Neuronal stem cell (in vitro differentiated cells): ENCODE results near the gene PRKD1.
A peak's percentile ranks its signal among the peaks of the same experiment; 100 is the strongest.

ENCODE experiments used
- DNase-seq: peaks from one replicate; pipeline ENCODE4 v3.0.0-alpha.2; 2013; ENCODE audit warnings: low spot score
- H2AFZ ChIP-seq: one replicate; pipeline ENCODE4 v1.6.1; 2013; ENCODE audit warnings: mild to moderate bottlenecking, low read length, inconsistent platforms
- H2AK5ac ChIP-seq: 2 replicates; pipeline ENCODE4 v1.6.1; 2013; ENCODE audit warnings: low read depth, mild to moderate bottlenecking, inconsistent platforms, low read length, moderate library complexity, mixed read lengths
- H2BK120ac ChIP-seq: 2 replicates; pipeline ENCODE4 v1.6.1; 2013; ENCODE audit warnings: low read depth, mild to moderate bottlenecking, inconsistent platforms, low read length, moderate library complexity, mixed read lengths
- H2BK12ac ChIP-seq: one replicate; pipeline ENCODE4 v1.6.1; 2013; ENCODE audit warnings: low read length, inconsistent platforms
- H2BK15ac ChIP-seq: 2 replicates; pipeline ENCODE4 v1.6.1; 2013; ENCODE audit warnings: mild to moderate bottlenecking, low read length, inconsistent platforms, mixed read lengths
- H2BK5ac ChIP-seq: one replicate; pipeline ENCODE4 v1.6.1; 2013; ENCODE audit warnings: inconsistent platforms, mild to moderate bottlenecking, low read length, moderate library complexity
- H3K14ac ChIP-seq: one replicate; pipeline ENCODE4 v1.6.1; 2013; ENCODE audit warnings: low read length, inconsistent platforms
- H3K18ac ChIP-seq: 2 replicates; pipeline ENCODE4 v1.6.1; 2013; ENCODE audit warnings: low read length, inconsistent platforms
- H3K23ac ChIP-seq: 2 replicates; pipeline ENCODE4 v1.6.1; 2013; ENCODE audit warnings: low read depth, mild to moderate bottlenecking, mixed read lengths, low read length, inconsistent platforms; ENCODE audit not compliant: poor library complexity
- H3K27ac ChIP-seq: replicated peaks from 3 replicates; pipeline ENCODE4 v1.5.1; 2013; ENCODE audit warnings: low read length, inconsistent platforms
- H3K27me3 ChIP-seq, 3 experiments: 2 replicates each; pipeline ENCODE4 v1.6.1; 2013; ENCODE audit warnings: low read length in 3 of 3, mild to moderate bottlenecking in 2 of 3, inconsistent platforms in 1 of 3, low read depth in 1 of 3, mixed read lengths in 1 of 3, moderate library complexity in 1 of 3; ENCODE audit not compliant: control insufficient read depth in 3 of 3, insufficient read depth in 3 of 3
- H3K36me3 ChIP-seq, 2 donors: replicated peaks in 1 of 2; 2 replicates each; pipeline ENCODE4 v1.6.1; 2013; ENCODE audit warnings: low read length in 2 of 2; ENCODE audit not compliant: control insufficient read depth in 2 of 2, insufficient read depth in 2 of 2
- H3K4ac ChIP-seq: 2 replicates; pipeline ENCODE4 v1.6.1; 2013; ENCODE audit warnings: inconsistent platforms, mild to moderate bottlenecking, low read length, moderate library complexity
- H3K4me1 ChIP-seq, 2 donors: 1 replicate in 1 of 2; 2 replicates in 1 of 2; pipeline ENCODE4 v1.6.1; 2013; ENCODE audit warnings: low read length in 2 of 2, low read depth in 1 of 2; ENCODE audit not compliant: control insufficient read depth in 2 of 2, insufficient read depth in 1 of 2
- H3K4me2 ChIP-seq: one replicate; pipeline ENCODE4 v1.6.1; 2013; ENCODE audit warnings: mild to moderate bottlenecking, low read length, inconsistent platforms; ENCODE audit not compliant: insufficient read depth, poor library complexity, severe bottlenecking
- H3K4me3 ChIP-seq, 2 donors: 2 replicates each; pipeline ENCODE4 v1.5.1; 2013; ENCODE audit warnings: low read length in 2 of 2, mild to moderate bottlenecking in 2 of 2, inconsistent platforms in 1 of 2, moderate library complexity in 1 of 2
- H3K79me1 ChIP-seq: one replicate; pipeline ENCODE4 v1.6.1; 2013; ENCODE audit warnings: low read depth, mild to moderate bottlenecking, inconsistent platforms, low read length, moderate library complexity
- H3K9ac ChIP-seq: one replicate; pipeline ENCODE4 v1.6.1; 2013; ENCODE audit warnings: mild to moderate bottlenecking, low read depth, low read length, inconsistent platforms; ENCODE audit not compliant: poor library complexity
- H3K9me3 ChIP-seq, 2 donors: replicated peaks in 1 of 2; 2 replicates each; pipeline versions ENCODE3 to v1.6.1; 2013; ENCODE audit warnings: low read length in 2 of 2, mild to moderate bottlenecking in 2 of 2, inconsistent platforms in 1 of 2, low read depth in 1 of 2, mixed read lengths in 1 of 2, moderate library complexity in 1 of 2; ENCODE audit not compliant: control insufficient read depth in 2 of 2, insufficient read depth in 1 of 2
- H4K8ac ChIP-seq: one replicate; pipeline ENCODE4 v1.6.1; 2013; ENCODE audit warnings: low read depth, mild to moderate bottlenecking, inconsistent platforms, low read length, moderate library complexity
- H4K91ac ChIP-seq: one replicate; pipeline ENCODE4 v1.6.1; 2013; ENCODE audit warnings: low read length, low read depth, mild to moderate bottlenecking, inconsistent platforms; ENCODE audit not compliant: poor library complexity
- WGBS, 2 donors: extraction: QIAGEN DNeasy Blood & Tissue Kit; methylation state at CpG; one replicate each; pipeline ENCODE4 v1.1.7; 2013; ENCODE audit warnings: missing lambda C conversion rate in 2 of 2, mixed read lengths in 1 of 2; ENCODE audit not compliant: insufficient read length in 2 of 2, insufficient replicate concordance in 1 of 2; ENCODE audit errors: extremely low coverage in 2 of 2; 5-methylcytosine and 5-hydroxymethylcytosine counted together

Gene PRKD1

GRCh38 chr14:29553427-29553826 is 374.2 kb downstream of the PRKD1 start:
- Histone ChIP-seq H2BK5ac (no peak overlapping the region), H2BK12ac (no peak overlapping the region), H3K4ac (no peak overlapping the region), H3K36me3 (no peaks in the 10 kb centered on the region), H3K23ac (no peak overlapping the region), H4K91ac (no peak overlapping the region), H4K8ac (no peak overlapping the region), H3K9ac (no peak overlapping the region), H2BK15ac (no peak overlapping the region), H2AK5ac (no peak overlapping the region), H3K9me3 (no peaks in the 10 kb centered on the region), H3K79me1 (no peaks in the 10 kb centered on the region), H3K4me2 (no peak overlapping the region), H3K14ac (no peak overlapping the region), H3K27ac (no peak overlapping the region), H3K4me3 (no peak overlapping the region), H3K4me1 (no peaks in the 10 kb centered on the region), H2AFZ (no peak overlapping the region), H3K27me3 (no peaks in the 10 kb centered on the region), H3K18ac (no peak overlapping the region), H2BK120ac (no peak overlapping the region)
- no peak for DNase-seq
- WGBS, 2 donors = no CpG with 5 or more reads among the region's 4 CpGs

- Histone ChIP-seq H3K4ac (no peak overlapping the region), H3K27me3 (no peaks in the 10 kb centered on the region), H3K36me3 (no peaks in the 10 kb centered on the region), H2AFZ (no peak overlapping the region), H3K23ac (no peak overlapping the region), H3K14ac (no peak overlapping the region), H3K4me2 (no peak overlapping the region), H3K4me1 (no peaks in the 10 kb centered on the region), H3K9me3 (no peaks in the 10 kb centered on the region), H2BK5ac (no peak overlapping the region), H3K79me1 (no peaks in the 10 kb centered on the region), H3K27ac (no peak overlapping the region), H3K4me3 (no peak overlapping the region), H2AK5ac (no peak overlapping the region), H4K8ac (no peak overlapping the region), H3K9ac (no peak overlapping the region), H2BK12ac (no peak overlapping the region), H2BK15ac (no peak overlapping the region), H3K18ac (no peak overlapping the region), H4K91ac (no peak overlapping the region), H2BK120ac (no peak overlapping the region)
- WGBS, 2 donors = no CpG with 5 or more reads among the region's 2 CpGs
- peak; percentile 47 for DNase-seq
These were observed 378.7 kb downstream of the PRKD1 start for GRCh38 chr14:29548948-29549370.

- Histone ChIP-seq H3K18ac (no peak overlapping the region), H3K36me3 (no peaks in the 10 kb centered on the region), H2BK12ac (no peak overlapping the region), H3K23ac (no peak overlapping the region), H2AFZ (no peak overlapping the region), H4K8ac (no peak overlapping the region), H3K27ac (no peak overlapping the region), H2BK5ac (no peak overlapping the region), H2BK120ac (no peak overlapping the region), H3K14ac (no peak overlapping the region), H3K9ac (no peak overlapping the region), H3K9me3 (no peaks in the 10 kb centered on the region), H2BK15ac (no peak overlapping the region), H4K91ac (no peak overlapping the region), H3K4me2 (no peak overlapping the region), H3K4me1 (no peaks in the 10 kb centered on the region), H3K4me3 (no peak overlapping the region), H2AK5ac (no peak overlapping the region), H3K4ac (no peak overlapping the region), H3K79me1 (no peaks in the 10 kb centered on the region), H3K27me3 (no peaks in the 10 kb centered on the region)
- DNase-seq = no peak
- no CpG with 5 or more reads among the region's 2 CpGs for WGBS, 2 donors
These were observed 381.9 kb downstream of the PRKD1 start for GRCh38 chr14:29545714-29546113.

- Histone ChIP-seq H2BK5ac (no peak overlapping the region), H2AFZ (no peak overlapping the region), H3K23ac (no peak overlapping the region), H3K27ac (no peak overlapping the region), H3K36me3 (no peaks in the 10 kb centered on the region), H3K18ac (no peak overlapping the region), H3K79me1 (no peaks in the 10 kb centered on the region), H2BK12ac (no peak overlapping the region), H2BK120ac (no peak overlapping the region), H3K4ac (no peak overlapping the region), H3K4me1 (no peaks in the 10 kb centered on the region), H3K27me3 (no peaks in the 10 kb centered on the region), H3K14ac (no peak overlapping the region), H4K8ac (no peak overlapping the region), H2AK5ac (no peak overlapping the region), H3K4me3 (no peak overlapping the region), H2BK15ac (no peak overlapping the region), H3K9ac (no peak overlapping the region), H4K91ac (no peak overlapping the region), H3K9me3 (no peaks in the 10 kb centered on the region), H3K4me2 (no peak overlapping the region)
- DNase-seq = no peak
These were observed 390.6 kb downstream of the PRKD1 start for GRCh38 chr14:29536886-29537511.
